Amygdala (tissue), 56 donors: Measurements from ENCODE around the gene LRRC32.

Experiments
- DNase-seq, 56 donors: peaks; one replicate each; lab custom pipeline; 2025; lab: John Stamatoyannopoulos, UW

Gene LRRC32

GRCh38 chr11:76682684-76683083 is 12.1 kb upstream of the LRRC32 start:
- DNase-seq, result no peak

GRCh38 chr11:76682106-76682505 is 11.6 kb upstream of the LRRC32 start:
- no peak for DNase-seq

GRCh38 chr11:76680518-76681425 is 10.2 kb upstream of the LRRC32 start:
- DNase-seq, result peak in 39 of 56 donors; percentile 3 to 57 (median 26)

- DNase-seq, result no peak
These were observed 7.8 kb upstream of the LRRC32 start for GRCh38 chr11:76678321-76678720.

- DNase-seq, result no peak
These were observed 6.9 kb upstream of the LRRC32 start for GRCh38 chr11:76677458-76677765.

- DNase-seq, result no peak
These were observed 6.3 kb upstream of the LRRC32 start for GRCh38 chr11:76676636-76677457.

- DNase-seq, result no peak
These were observed 4.2 kb upstream of the LRRC32 start for GRCh38 chr11:76674517-76675400.

- no peak for DNase-seq
These were observed 2.9 kb upstream of the LRRC32 start for GRCh38 chr11:76673176-76674142.

GRCh38 chr11:76672431-76673175 is 2.1 kb upstream of the LRRC32 start:
- DNase-seq, result no peak

GRCh38 chr11:76671626-76672309 is 1.2 kb upstream of the LRRC32 start:
- DNase-seq, result no peak

GRCh38 chr11:76671237-76671592 is 668 bp upstream of the LRRC32 start:
- DNase-seq, result no peak

- DNase-seq, result no peak
These were observed 554 bp downstream of the LRRC32 start for GRCh38 chr11:76669901-76670484.

- DNase-seq, result no peak
These were observed 2.0 kb downstream of the LRRC32 start for GRCh38 chr11:76668362-76669155.

GRCh38 chr11:76667856-76668255 is 2.7 kb downstream of the LRRC32 start:
- DNase-seq, result no peak

GRCh38 chr11:76667271-76667818 is 3.2 kb downstream of the LRRC32 start:
- no peak for DNase-seq

GRCh38 chr11:76666830-76667229 is 3.7 kb downstream of the LRRC32 start:
- no peak for DNase-seq

GRCh38 chr11:76666408-76666807 is 4.1 kb downstream of the LRRC32 start:
- DNase-seq, result peak in 3 of 56 donors; percentile 7 to 24 (median 12)
